HG02943 (cell line): Measurements from ENCODE around the gene UBE2Z.
"Not testable (repeated sequence)": the region's sequence is repeated elsewhere in the genome, so short reads cannot be mapped to it uniquely, and the experiment has no call there.

ENCODE experiments used
- ATAC-seq: cut with Tn5 transposase; IDR thresholded peaks from one replicate; pipeline ENCODE4 v1.9.1; 2021; ENCODE audit warnings: mild to moderate bottlenecking, low read depth, moderate library complexity; ENCODE audit not compliant: unreplicated experiment

UBE2Z gene

DNA sequence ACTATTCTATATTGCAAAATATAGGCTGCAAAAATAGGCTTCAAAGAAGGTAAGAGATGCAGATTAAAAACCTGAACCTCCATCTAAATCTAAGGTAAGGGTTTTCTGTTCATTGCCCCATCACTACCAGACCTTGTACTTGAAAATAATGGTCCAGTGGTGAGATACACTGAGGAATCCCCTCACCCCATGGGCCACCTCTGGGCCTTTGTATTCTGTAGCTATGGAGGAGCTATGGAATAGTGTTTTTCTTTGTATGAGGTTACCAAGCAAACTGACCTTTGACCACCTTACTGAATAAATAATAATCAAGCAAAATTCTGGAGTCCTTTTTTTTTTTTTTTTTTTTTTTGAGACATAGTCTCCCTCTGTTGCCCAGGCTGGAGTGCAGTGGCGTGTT lies 4.8 kb upstream of the UBE2Z start:
- ATAC-seq, result no peak

DNA sequence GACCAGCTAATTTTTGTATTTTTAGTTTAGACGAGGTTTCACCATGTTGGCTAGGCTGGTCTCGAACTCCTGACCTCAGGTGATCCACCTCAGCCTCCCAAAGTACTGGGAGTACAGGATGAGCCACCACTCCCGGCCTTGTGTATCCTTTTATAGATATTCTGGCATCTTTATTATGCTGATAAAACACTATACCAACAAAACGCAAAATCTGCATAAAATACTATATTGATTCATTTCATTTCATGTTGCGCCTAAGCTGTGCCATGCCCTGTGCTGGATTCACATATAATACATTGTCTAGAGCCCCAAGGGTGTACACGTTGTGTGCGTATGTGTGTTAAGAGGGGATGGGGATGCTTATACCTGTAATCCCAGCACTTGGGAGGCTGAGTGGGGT lies 3.8 kb upstream of the UBE2Z start:
- no peak for ATAC-seq

DNA sequence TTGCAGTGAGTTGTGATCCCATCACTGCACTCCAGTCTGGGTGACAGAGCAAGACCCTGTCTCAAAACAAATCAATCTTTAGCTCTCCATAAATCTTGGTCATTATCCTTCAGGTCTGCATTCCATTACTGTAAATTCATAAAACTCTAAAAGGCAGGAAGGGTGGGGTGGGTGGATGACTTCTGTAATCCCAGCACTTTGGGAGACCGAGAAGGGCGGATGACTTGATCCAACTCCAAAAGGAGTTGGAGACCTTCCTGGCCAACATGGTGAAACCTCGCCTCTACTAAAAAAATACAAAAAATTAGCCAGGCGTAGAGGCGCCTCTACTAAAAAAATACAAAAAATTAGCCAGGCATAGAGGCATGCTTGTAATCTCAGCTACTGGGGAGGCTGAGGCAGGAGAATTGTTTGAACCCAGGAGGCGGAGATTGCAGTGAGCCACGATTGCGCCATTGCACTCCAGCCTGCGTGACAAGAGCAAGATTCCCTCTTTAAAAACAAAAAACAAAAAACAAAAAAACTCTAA lies 2.2 kb upstream of the UBE2Z start:
- no peak for ATAC-seq

DNA sequence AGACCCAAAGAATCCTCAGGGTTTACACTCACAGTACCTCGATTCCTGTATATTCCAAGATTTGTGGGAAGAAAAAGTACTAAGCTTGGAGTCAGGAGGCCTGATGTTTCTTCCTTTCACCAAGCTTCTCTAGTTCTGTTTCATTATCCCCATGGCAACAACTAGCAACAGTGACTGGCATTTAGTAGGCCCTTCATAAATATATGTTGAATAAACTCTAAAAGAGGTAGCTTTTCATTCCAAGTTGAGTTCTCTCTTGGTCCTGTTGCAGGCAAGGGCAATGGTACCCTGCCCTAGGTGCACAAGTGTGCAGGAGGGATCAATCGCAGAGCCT lies 527 bp upstream of the UBE2Z start:
- ATAC-seq, result no peak

- ATAC-seq, result peak; percentile 36
Observed at GRCh38 chr17:48908853-48909394, 717 bp downstream of the UBE2Z start.

- ATAC-seq, result no peak
Observed at GRCh38 chr17:48909783-48910182, 1.6 kb downstream of the UBE2Z start.

GRCh38 chr17:48910370-48910769 lies 2.2 kb downstream of the UBE2Z start:
- no peak for ATAC-seq

GRCh38 chr17:48912476-48912875 lies 4.3 kb downstream of the UBE2Z start:
- no peak for ATAC-seq

GRCh38 chr17:48915459-48916282 lies 7.5 kb downstream of the UBE2Z start:
- ATAC-seq, result no peak

DNA sequence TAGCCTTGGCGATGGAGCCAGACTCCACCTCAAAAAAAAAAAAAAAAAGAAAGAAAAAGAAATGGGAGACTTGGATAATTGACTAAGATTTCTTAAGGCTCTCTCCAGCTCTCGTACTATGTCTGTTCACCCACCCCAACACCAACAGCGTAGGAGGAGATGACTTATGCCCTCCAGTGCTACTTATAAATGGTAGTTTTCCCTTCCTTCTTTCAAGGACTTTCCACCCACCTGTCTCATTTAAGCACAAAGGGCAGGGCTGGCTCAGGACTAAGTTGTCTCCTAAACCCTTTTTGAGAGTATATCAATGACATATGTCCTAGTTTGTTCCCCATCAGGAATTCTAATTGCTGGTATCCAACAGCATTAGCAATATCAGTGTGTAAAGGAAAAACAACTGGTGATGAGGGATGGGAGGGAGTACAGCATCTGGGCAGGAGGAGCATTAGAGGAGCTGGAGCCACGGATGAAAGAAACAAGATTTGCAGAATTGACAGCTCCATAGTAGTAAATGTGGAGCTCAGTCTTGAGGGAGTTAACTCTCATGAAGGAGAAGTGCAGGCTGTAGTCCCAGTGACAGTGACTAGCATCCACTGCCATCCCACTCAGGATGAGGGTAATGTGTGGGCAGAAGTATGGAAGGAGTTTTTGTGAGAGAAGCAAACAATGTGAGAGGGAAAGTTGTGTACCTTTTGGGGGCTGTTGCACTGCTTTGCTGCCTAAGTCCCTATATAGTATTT lies 17.2 kb downstream of the UBE2Z start:
- no peak for ATAC-seq

DNA sequence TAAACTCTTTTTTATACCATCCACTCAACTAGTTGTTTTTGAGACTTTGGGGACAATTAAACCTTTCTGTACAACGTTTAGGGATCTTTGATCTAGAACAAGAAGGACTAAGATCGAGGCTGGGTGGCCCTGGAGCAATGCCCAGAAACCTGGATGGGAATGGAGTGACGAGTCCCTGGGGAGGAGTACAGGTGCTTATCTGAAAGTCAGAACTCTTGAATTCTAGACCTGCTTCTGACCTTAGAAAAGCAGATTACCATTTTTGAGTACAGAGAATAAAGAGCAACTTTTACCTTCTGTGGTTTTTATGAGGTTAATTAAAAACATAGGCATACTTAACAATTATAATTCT lies 17.8 kb downstream of the UBE2Z start:
- no peak for ATAC-seq

- ATAC-seq, result no peak
Observed at GRCh38 chr17:48927978-48928745, 20.0 kb downstream of the UBE2Z start.

DNA sequence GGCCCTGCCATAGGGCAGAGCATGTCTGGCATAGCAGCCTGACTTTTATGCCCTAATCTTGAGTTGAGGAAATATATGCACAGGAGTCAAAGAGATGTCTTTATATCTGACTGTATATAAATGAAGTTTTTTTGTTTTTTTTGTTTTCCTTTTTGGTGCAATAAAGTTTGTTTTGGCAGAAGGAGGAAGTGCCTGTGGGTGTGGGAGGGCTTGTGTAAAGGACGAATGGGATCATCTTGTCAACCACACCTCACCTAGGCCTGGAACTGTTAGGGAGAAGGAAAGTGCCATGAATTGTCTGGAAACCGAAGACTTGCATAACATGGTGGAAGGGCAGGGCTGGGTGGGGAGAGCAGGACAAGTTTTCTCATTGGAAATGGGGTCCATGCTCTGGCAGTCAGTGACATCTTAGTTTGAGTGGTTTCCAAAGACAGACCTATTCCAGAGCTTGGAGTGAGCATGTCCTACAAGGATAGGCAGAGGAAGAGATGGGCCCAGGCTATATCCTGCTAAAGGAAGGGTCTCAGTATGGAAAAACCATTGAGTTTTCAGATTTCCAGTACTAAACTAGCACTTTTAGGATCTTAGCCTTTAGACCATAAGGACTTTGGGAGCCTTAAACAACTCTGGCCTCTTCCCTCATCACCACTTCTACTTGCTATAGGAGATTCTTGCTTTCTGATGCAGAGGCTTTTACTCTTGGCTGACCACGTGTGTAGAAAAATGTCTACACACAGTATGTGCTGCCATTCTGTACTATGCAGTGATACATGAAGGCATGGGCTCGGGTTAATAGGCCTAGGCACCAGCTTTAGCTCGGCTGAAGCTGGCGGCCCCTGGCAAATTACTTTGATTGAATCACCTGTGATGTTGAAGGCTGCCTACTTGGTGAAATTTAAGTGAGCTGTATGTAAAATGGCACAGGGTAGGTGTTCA lies 20.9 kb downstream of the UBE2Z start:
- no peak for ATAC-seq

DNA sequence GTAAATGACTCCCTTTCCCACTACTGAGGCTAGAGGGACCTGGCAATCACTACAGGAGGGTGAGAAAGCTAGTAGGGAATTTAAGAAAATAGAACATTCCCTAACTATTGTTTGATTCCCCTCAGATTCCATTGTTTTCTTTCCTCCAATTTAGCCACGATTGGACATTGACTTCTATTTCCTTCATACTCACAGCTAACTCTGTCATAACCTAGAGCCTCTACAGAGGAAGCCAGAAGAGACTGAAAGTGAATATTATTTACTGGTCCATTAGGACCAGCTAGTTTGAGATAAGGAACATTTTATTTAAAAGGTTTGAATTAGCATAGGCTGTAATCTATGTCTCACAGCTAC lies 21.6 kb downstream of the UBE2Z start:
- no peak for ATAC-seq

- ATAC-seq, result no peak
Observed at GRCh38 chr17:48930435-48930873, 22.2 kb downstream of the UBE2Z start.

DNA sequence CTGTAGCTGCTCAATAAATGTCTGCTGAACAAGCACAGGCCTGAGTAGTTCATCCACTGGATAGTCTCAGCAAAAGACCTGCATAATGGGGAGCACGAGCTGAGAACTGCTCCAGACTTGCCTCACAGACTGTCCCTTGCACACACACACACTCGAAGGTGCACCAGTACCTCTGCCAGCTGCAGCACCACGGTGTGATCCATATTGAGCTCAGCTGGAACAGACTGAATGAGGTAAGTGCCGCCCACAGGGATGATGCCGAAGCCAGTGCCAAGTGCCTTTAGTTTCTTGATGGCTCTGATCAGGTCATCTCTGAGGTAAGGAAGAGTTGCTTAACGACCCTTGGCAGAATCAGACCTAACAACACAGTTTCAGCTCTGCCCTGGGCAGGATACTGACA lies 24.8 kb downstream of the UBE2Z start:
- ATAC-seq, result no peak

- peak; percentile 85 for ATAC-seq
Observed at GRCh38 chr17:48944515-48945260, 36.5 kb downstream of the UBE2Z start, which contains the start of gene SNF8. SNF8 (minus strand) TSS chr17:48944842; CDS start chr17:48944734, 108 bp downstream.

DNA sequence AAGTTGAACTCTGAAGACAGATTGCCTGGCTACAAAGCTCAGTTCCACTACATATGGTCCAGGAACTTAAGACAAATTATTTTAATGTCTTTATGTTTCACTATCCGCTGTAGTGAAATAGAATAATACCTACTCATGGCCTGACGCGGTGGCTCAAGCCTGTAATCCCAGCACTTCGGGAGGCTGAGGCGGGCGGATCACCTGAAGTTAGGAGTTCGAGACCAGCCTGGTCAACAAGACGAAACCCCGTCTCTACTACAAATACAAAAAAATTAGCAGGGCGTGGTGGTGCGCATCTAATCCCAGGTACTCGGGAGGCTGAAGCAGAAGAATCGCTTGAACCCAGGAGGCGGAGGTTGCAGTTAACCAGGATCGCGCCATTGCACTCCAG lies 37.0 kb downstream of the UBE2Z start:
- ATAC-seq, result not testable (repeated sequence)

- no peak for ATAC-seq
Observed at GRCh38 chr17:48951572-48951971, 43.4 kb downstream of the UBE2Z start.
